HEK293 (cell line): ENCODE measurements around the gene DOCK7.

Experiments used
- EGR2 ChIP-seq: fragments of 450-650 bp; formaldehyde crosslinking; IDR thresholded peaks from 2 replicates; pipeline ENCODE4 v1.5.1; 2016; ENCODE audit warnings: low read depth, missing biosample characterization, missing genetic modification characterization
- GLIS1 ChIP-seq: fragments of 450-650 bp; formaldehyde crosslinking; IDR thresholded peaks from 2 replicates; pipeline ENCODE4 v1.5.1; 2016; ENCODE audit warnings: missing biosample characterization, missing genetic modification characterization
- KLF7 ChIP-seq: fragments of 450-650 bp; formaldehyde crosslinking; IDR thresholded peaks from 2 replicates; pipeline ENCODE4 v1.5.1; 2016; ENCODE audit warnings: missing biosample characterization, missing genetic modification characterization, borderline replicate concordance
- MYNN ChIP-seq: fragments of 450-650 bp; formaldehyde crosslinking; IDR thresholded peaks from 2 replicates; pipeline ENCODE4 v1.5.1; 2016; ENCODE audit warnings: missing biosample characterization, missing genetic modification characterization, borderline replicate concordance
- TRIM28 ChIP-seq: IDR thresholded peaks from 2 replicates; pipeline ENCODE4 v1.6.1; 2011; ENCODE audit warnings: low read length, control low read depth, borderline replicate concordance
- YY1 ChIP-seq: fragments of 450-650 bp; formaldehyde crosslinking; IDR thresholded peaks from 2 replicates; pipeline ENCODE4 v1.5.1; 2018; ENCODE audit warnings: missing biosample characterization, missing genetic modification characterization
- ZBTB1 ChIP-seq: fragments of 450-650 bp; formaldehyde crosslinking; IDR thresholded peaks from 2 replicates; pipeline ENCODE4 v1.5.1; 2016; ENCODE audit warnings: missing biosample characterization, missing genetic modification characterization
- ZNF138 ChIP-seq: fragments of 450-650 bp; formaldehyde crosslinking; IDR thresholded peaks from 2 replicates; pipeline ENCODE4 v1.5.1; 2016; ENCODE audit warnings: missing biosample characterization, missing genetic modification characterization, borderline replicate concordance
- ZNF155 ChIP-seq: fragments of 450-650 bp; formaldehyde crosslinking; IDR thresholded peaks from 2 replicates; pipeline ENCODE4 v1.5.1; 2016; ENCODE audit warnings: missing biosample characterization, missing genetic modification characterization
- ZNF184 ChIP-seq: fragments of 450-650 bp; IDR thresholded peaks from 2 replicates; pipeline ENCODE4 v1.5.1; 2018; ENCODE audit warnings: missing biosample characterization, mild to moderate bottlenecking, missing genetic modification characterization
- ZNF248 ChIP-seq: fragments of 450-650 bp; formaldehyde crosslinking; IDR thresholded peaks from 2 replicates; pipeline ENCODE4 v1.5.1; 2017; ENCODE audit warnings: missing biosample characterization, missing genetic modification characterization
- ZNF324 ChIP-seq: fragments of 450-650 bp; formaldehyde crosslinking; IDR thresholded peaks from 2 replicates; pipeline ENCODE4 v1.5.1; 2016; ENCODE audit warnings: missing biosample characterization, missing genetic modification characterization
- ZNF391 ChIP-seq: fragments of 450-650 bp; formaldehyde crosslinking; IDR thresholded peaks from 2 replicates; pipeline ENCODE4 v1.5.1; 2016; ENCODE audit warnings: low read depth, missing biosample characterization, missing genetic modification characterization, borderline replicate concordance
- ZNF433 ChIP-seq: fragments of 450-650 bp; formaldehyde crosslinking; IDR thresholded peaks from 2 replicates; pipeline ENCODE4 v1.5.1; 2016; ENCODE audit warnings: missing biosample characterization, missing genetic modification characterization, low read depth
- ZNF501 ChIP-seq: fragments of 450-650 bp; formaldehyde crosslinking; IDR thresholded peaks from 2 replicates; pipeline ENCODE4 v1.5.1; 2016; ENCODE audit warnings: missing biosample characterization, missing genetic modification characterization
- ZNF560 ChIP-seq: fragments of 450-650 bp; formaldehyde crosslinking; IDR thresholded peaks from 2 replicates; pipeline ENCODE4 v1.5.1; 2017; ENCODE audit warnings: missing biosample characterization, missing genetic modification characterization, borderline replicate concordance
- ZNF596 ChIP-seq: fragments of 450-650 bp; IDR thresholded peaks from 2 replicates; pipeline ENCODE4 v1.5.0; 2018; ENCODE audit warnings: missing biosample characterization, mild to moderate bottlenecking, missing genetic modification characterization, moderate library complexity
- ZNF626 ChIP-seq: fragments of 450-650 bp; sonication (Bioruptor Pico); formaldehyde crosslinking; IDR thresholded peaks from 2 replicates; pipeline ENCODE4 v1.5.1; 2018; ENCODE audit warnings: missing biosample characterization, missing genetic modification characterization, inconsistent platforms
- ZNF629 ChIP-seq: fragments of 450-650 bp; formaldehyde crosslinking; IDR thresholded peaks from 2 replicates; pipeline ENCODE4 v1.5.1; 2017; ENCODE audit warnings: missing biosample characterization, missing genetic modification characterization
- ZNF791 ChIP-seq: fragments of 450-650 bp; formaldehyde crosslinking; IDR thresholded peaks from 2 replicates; pipeline ENCODE4 v1.5.1; 2016; ENCODE audit warnings: missing biosample characterization, missing genetic modification characterization
- TF ChIP-seq, protein P1 (sequence below): fragments of 450-650 bp; formaldehyde crosslinking; IDR thresholded peaks from 2 replicates; pipeline ENCODE4 v1.5.1; 2016; ENCODE audit warnings: missing biosample characterization, missing genetic modification characterization
- TF ChIP-seq, protein P2 (sequence below): fragments of 450-650 bp; formaldehyde crosslinking; IDR thresholded peaks from 2 replicates; pipeline ENCODE4 v1.5.1; 2017; ENCODE audit warnings: missing biosample characterization, mild to moderate bottlenecking, missing genetic modification characterization, moderate library complexity
- TF ChIP-seq, protein P3 (sequence below): fragments of 450-650 bp; formaldehyde crosslinking; IDR thresholded peaks from 2 replicates; pipeline ENCODE4 v1.5.1; 2016; ENCODE audit warnings: missing biosample characterization, missing genetic modification characterization, borderline replicate concordance
- TF ChIP-seq, protein P4 (sequence below): sonication (generic); formaldehyde crosslinking; IDR thresholded peaks from 2 replicates; pipeline ENCODE4 v1.8.1; 2022; ENCODE audit warnings: mild to moderate bottlenecking, moderate library complexity, missing genetic modification reagents
- TF ChIP-seq, protein P5 (sequence below): fragments of 450-650 bp; formaldehyde crosslinking; IDR thresholded peaks from 2 replicates; pipeline ENCODE4 v1.5.1; 2016; ENCODE audit warnings: missing biosample characterization, missing genetic modification characterization

The DOCK7 gene

DNA sequence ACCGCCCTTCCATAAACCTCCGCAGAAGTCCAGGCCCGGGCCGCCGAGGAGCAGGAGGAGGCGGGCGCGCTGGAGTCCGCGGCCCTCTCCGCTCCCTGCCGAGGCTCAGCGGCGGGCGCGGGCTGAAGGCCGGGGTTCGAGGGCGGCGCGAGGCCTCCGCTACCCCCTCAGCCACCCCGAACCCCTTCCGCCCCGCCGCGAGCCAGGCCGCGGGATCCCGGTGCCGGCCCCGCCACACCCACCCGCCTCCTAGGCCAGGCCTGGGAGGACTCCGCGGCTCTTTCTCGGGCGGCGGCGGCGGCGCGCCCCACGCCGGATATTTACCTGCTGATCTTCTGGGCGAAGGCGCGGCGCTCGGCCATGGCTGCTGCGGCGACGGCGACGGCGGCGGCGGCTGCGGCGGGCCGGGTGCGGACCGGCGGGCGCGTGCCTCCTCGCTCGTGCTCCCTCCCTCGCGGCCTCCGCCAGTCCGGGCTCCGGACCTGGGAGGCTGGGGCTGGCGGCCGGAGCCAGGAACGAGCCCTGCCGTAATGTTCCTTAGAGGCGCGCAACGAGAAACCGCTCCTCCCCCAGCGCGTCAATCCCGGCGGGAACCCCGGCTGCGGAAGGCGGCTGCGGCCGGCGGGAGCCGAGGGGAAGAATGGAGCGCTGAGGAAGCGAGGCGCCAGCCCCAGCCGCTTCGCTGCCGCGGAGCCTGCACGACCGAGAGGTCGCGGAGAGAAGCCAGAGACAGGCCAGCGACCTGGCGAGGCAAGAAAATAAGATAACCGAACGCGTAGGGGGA is at the start of gene DOCK7 (continued):
- TF ChIP-seq ZNF324 (tag by site-specific recombination) (no peak; the same call in 1 of the 2 replicates), ZNF391 (tag by site-specific recombination) (0 out of 2 replicates have a peak, but pooled peaks have one; percentile 31), ZNF501 (tag by site-specific recombination) (peak; percentile 91), ZNF791 (tag by site-specific recombination) (no peak), YY1 (tag by site-specific recombination) (peak; percentile 45; the same call in 1 of the 2 replicates), EGR2 (tag by site-specific recombination) (0 out of 2 replicates have a peak, but pooled peaks have one; percentile 13), ZNF560 (no peak), ZNF184 (peak; percentile 16; the same call in 1 of the 2 replicates), ZNF155 (tag by site-specific recombination) (no peak), ZBTB1 (tag by site-specific recombination) (no peak), ZNF138 (tag by site-specific recombination) (no peak), GLIS1 (tag by site-specific recombination) (peak; percentile 70), ZNF433 (no peak), TRIM28 (peak; percentile 56; the same call in 1 of the 2 replicates), ZNF629 (tag by site-specific recombination) (peak; percentile 47; the same call in 1 of the 2 replicates), ZNF626 (no peak; the same call in 1 of the 2 replicates), ZNF248 (no peak), KLF7 (no peak), ZNF596 (tag by site-specific recombination) (peak; percentile 75), MYNN (tag by site-specific recombination) (no peak)
- TF ChIP-seq, protein P1, sequence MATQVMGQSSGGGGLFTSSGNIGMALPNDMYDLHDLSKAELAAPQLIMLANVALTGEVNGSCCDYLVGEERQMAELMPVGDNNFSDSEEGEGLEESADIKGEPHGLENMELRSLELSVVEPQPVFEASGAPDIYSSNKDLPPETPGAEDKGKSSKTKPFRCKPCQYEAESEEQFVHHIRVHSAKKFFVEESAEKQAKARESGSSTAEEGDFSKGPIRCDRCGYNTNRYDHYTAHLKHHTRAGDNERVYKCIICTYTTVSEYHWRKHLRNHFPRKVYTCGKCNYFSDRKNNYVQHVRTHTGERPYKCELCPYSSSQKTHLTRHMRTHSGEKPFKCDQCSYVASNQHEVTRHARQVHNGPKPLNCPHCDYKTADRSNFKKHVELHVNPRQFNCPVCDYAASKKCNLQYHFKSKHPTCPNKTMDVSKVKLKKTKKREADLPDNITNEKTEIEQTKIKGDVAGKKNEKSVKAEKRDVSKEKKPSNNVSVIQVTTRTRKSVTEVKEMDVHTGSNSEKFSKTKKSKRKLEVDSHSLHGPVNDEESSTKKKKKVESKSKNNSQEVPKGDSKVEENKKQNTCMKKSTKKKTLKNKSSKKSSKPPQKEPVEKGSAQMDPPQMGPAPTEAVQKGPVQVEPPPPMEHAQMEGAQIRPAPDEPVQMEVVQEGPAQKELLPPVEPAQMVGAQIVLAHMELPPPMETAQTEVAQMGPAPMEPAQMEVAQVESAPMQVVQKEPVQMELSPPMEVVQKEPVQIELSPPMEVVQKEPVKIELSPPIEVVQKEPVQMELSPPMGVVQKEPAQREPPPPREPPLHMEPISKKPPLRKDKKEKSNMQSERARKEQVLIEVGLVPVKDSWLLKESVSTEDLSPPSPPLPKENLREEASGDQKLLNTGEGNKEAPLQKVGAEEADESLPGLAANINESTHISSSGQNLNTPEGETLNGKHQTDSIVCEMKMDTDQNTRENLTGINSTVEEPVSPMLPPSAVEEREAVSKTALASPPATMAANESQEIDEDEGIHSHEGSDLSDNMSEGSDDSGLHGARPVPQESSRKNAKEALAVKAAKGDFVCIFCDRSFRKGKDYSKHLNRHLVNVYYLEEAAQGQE (tag by site-specific recombination), result no peak
- TF ChIP-seq, protein P2, sequence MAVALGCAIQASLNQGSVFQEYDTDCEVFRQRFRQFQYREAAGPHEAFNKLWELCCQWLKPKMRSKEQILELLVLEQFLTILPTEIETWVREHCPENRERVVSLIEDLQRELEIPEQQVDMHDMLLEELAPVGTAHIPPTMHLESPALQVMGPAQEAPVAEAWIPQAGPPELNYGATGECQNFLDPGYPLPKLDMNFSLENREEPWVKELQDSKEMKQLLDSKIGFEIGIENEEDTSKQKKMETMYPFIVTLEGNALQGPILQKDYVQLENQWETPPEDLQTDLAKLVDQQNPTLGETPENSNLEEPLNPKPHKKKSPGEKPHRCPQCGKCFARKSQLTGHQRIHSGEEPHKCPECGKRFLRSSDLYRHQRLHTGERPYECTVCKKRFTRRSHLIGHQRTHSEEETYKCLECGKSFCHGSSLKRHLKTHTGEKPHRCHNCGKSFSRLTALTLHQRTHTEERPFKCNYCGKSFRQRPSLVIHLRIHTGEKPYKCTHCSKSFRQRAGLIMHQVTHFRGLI (tag by site-specific recombination), result 0 out of 2 replicates have a peak, but pooled peaks have one; percentile 17
- TF ChIP-seq, protein P3, sequence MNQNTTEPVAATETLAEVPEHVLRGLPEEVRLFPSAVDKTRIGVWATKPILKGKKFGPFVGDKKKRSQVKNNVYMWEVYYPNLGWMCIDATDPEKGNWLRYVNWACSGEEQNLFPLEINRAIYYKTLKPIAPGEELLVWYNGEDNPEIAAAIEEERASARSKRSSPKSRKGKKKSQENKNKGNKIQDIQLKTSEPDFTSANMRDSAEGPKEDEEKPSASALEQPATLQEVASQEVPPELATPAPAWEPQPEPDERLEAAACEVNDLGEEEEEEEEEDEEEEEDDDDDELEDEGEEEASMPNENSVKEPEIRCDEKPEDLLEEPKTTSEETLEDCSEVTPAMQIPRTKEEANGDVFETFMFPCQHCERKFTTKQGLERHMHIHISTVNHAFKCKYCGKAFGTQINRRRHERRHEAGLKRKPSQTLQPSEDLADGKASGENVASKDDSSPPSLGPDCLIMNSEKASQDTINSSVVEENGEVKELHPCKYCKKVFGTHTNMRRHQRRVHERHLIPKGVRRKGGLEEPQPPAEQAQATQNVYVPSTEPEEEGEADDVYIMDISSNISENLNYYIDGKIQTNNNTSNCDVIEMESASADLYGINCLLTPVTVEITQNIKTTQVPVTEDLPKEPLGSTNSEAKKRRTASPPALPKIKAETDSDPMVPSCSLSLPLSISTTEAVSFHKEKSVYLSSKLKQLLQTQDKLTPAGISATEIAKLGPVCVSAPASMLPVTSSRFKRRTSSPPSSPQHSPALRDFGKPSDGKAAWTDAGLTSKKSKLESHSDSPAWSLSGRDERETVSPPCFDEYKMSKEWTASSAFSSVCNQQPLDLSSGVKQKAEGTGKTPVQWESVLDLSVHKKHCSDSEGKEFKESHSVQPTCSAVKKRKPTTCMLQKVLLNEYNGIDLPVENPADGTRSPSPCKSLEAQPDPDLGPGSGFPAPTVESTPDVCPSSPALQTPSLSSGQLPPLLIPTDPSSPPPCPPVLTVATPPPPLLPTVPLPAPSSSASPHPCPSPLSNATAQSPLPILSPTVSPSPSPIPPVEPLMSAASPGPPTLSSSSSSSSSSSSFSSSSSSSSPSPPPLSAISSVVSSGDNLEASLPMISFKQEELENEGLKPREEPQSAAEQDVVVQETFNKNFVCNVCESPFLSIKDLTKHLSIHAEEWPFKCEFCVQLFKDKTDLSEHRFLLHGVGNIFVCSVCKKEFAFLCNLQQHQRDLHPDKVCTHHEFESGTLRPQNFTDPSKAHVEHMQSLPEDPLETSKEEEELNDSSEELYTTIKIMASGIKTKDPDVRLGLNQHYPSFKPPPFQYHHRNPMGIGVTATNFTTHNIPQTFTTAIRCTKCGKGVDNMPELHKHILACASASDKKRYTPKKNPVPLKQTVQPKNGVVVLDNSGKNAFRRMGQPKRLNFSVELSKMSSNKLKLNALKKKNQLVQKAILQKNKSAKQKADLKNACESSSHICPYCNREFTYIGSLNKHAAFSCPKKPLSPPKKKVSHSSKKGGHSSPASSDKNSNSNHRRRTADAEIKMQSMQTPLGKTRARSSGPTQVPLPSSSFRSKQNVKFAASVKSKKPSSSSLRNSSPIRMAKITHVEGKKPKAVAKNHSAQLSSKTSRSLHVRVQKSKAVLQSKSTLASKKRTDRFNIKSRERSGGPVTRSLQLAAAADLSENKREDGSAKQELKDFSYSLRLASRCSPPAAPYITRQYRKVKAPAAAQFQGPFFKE (tag by site-specific recombination), result no peak
- TF ChIP-seq, protein P4, sequence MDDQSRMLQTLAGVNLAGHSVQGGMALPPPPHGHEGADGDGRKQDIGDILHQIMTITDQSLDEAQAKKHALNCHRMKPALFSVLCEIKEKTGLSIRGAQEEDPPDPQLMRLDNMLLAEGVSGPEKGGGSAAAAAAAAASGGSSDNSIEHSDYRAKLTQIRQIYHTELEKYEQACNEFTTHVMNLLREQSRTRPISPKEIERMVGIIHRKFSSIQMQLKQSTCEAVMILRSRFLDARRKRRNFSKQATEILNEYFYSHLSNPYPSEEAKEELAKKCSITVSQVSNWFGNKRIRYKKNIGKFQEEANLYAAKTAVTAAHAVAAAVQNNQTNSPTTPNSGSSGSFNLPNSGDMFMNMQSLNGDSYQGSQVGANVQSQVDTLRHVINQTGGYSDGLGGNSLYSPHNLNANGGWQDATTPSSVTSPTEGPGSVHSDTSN (CRISPR knock-in tag), result peak; percentile 88
- TF ChIP-seq, protein P5, sequence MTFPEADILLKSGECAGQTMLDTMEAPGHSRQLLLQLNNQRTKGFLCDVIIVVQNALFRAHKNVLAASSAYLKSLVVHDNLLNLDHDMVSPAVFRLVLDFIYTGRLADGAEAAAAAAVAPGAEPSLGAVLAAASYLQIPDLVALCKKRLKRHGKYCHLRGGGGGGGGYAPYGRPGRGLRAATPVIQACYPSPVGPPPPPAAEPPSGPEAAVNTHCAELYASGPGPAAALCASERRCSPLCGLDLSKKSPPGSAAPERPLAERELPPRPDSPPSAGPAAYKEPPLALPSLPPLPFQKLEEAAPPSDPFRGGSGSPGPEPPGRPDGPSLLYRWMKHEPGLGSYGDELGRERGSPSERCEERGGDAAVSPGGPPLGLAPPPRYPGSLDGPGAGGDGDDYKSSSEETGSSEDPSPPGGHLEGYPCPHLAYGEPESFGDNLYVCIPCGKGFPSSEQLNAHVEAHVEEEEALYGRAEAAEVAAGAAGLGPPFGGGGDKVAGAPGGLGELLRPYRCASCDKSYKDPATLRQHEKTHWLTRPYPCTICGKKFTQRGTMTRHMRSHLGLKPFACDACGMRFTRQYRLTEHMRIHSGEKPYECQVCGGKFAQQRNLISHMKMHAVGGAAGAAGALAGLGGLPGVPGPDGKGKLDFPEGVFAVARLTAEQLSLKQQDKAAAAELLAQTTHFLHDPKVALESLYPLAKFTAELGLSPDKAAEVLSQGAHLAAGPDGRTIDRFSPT (tag by site-specific recombination), result no peak
